Effector memory CD4-positive, alpha-beta T cell (primary cell): ENCODE data around the gene FOXP1.

Experiments used
- DNase-seq, 3 donors: peaks; one replicate each; pipeline ENCODE4 v3.0.0-alpha.2; 2020
- H3K27ac ChIP-seq: 2 replicates; pipeline ENCODE4 v1.7.0; 2013; ENCODE audit warnings: mild to moderate bottlenecking, low read length, moderate library complexity; ENCODE audit not compliant: insufficient read depth, poor library complexity, severe bottlenecking
- H3K27me3 ChIP-seq: replicated peaks from 2 replicates; pipeline ENCODE4 v1.7.0; 2013; ENCODE audit warnings: mild to moderate bottlenecking, low read length; ENCODE audit not compliant: insufficient read depth, control insufficient read depth, poor library complexity, severe bottlenecking
- H3K36me3 ChIP-seq: 2 replicates; pipeline ENCODE4 v1.7.0; 2013; ENCODE audit warnings: mild to moderate bottlenecking, low read length, moderate library complexity; ENCODE audit not compliant: control insufficient read depth, insufficient read depth
- H3K4me1 ChIP-seq: 2 replicates; pipeline ENCODE4 v1.7.0; 2013; ENCODE audit warnings: low read length, mild to moderate bottlenecking; ENCODE audit not compliant: control insufficient read depth, insufficient read depth, poor library complexity, severe bottlenecking
- H3K4me3 ChIP-seq: 2 replicates; pipeline ENCODE4 v1.7.0; 2013; ENCODE audit warnings: low read length, low read depth, mild to moderate bottlenecking; ENCODE audit not compliant: insufficient read depth, poor library complexity, severe bottlenecking
- H3K9me3 ChIP-seq: 2 replicates; pipeline ENCODE4 v1.7.0; 2013; ENCODE audit warnings: mild to moderate bottlenecking, low read length, moderate library complexity; ENCODE audit not compliant: control insufficient read depth

FOXP1 gene

DNA sequence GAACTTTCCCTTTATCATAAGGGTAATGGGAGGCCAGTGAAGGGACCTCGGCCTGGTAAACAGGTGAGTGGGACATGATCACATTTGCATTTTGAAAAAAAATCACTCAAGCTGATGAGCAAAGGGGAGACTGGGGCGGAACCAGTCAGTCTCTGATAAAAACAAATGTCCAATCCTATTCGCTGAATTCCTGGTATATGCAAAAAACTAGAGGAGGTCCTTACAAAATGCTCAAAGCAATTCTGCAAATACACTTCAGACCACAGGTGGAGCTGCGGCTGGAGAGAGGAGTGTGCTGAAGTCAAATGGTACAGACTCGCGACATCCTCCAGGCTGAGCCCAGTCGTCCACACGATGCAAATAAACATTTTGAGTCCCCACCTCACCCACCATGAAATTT is 166.7 kb downstream of the FOXP1 start:
- no peaks in the 10 kb centered on the region for H3K27me3 ChIP-seq
- no peaks in the 10 kb centered on the region for H3K9me3 ChIP-seq
- H3K4me3 ChIP-seq: no peak overlapping the region
- no peak for DNase-seq
- peak overlapping the region; percentile 35 for H3K27ac ChIP-seq
- peaks cover 37% of the 10 kb centered on the region for H3K4me1 ChIP-seq
- no peaks in the 10 kb centered on the region for H3K36me3 ChIP-seq

DNA sequence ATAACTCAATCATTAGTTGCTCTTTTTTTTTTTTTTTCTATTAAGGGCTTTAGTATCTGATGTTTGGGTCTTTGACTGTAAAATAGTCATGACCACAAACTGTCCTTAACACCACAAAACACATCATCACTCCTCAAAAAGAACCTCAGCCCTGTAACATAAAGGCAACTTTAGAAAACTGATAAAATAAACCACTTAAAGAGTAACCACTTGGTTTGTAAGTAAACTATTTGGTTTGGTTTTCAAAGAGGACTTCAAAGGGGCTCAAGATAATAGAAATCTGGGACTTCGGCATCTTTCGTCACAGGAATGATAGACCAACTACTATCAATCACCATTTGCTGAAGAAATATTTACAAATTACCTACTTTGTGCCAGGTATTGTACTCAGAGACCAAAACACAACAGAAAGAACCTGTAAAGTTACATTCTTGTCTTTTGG is 167.8 kb downstream of the FOXP1 start:
- Histone ChIP-seq H3K4me1 (peaks cover 34% of the 10 kb centered on the region), H3K36me3 (no peaks in the 10 kb centered on the region), H3K9me3 (no peaks in the 10 kb centered on the region), H3K27me3 (no peaks in the 10 kb centered on the region), H3K27ac (peak overlapping the region; percentile 35), H3K4me3 (no peak overlapping the region)
- DNase-seq: no peak

DNA sequence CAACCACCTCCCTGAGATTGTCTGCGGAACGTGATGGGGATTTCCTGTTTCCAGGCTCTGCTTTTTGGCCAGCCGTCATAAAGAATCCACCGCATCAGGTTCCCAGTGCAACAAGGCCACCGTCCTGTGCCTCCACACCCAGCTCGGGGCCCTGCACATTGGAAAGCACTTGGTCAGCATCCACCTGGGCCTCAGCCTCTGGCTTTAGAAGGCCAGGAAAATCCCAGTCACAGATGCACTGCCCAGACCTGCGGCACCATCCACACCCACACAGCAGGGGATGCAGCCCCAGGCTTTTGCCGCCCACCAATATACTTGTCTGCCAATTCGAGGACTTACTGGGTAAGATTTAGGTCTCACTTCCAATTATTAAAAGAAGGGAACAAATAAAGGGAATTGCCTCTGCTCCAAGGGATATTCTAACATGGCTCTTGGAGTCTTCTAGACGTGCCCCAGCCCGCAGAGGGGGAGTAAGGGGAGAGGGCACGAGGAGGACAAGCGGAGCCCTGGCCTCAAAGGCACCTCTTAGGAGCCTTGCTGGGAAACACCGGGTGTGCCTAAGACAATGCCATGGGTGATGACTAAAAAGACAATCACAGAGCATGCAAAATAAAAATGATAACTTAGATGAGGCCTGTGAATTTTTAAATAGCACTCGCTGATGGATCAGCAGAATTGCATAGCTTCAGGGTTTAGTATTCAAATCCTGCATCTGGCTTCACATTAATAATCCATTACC is 169.2 kb downstream of the FOXP1 start:
- H3K36me3 ChIP-seq: no peaks in the 10 kb centered on the region
- no peak for DNase-seq
- no peaks in the 10 kb centered on the region for H3K9me3 ChIP-seq
- H3K4me1 ChIP-seq: peaks cover 34% of the 10 kb centered on the region
- H3K27ac ChIP-seq: no peak overlapping the region
- H3K4me3 ChIP-seq: no peak overlapping the region
- H3K27me3 ChIP-seq: no peaks in the 10 kb centered on the region

DNA sequence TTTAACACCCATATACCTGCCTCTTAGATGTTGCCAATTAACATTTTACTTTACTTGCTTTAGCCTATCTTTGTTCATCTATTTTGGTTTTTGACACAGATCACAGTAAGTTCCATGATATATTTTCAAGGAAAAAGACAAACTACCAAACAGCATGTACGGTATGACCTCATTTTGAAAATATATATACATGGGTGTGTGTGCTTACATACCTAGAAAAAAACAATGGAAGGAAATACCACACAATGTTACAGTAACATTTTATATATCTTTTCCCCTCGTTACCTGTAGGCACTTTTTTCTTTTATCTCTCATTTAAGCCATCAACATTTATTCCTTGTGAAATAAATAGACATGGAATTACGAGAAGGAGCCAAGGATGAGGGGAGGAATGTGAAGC is 170.0 kb downstream of the FOXP1 start:
- Histone ChIP-seq H3K27ac (no peak overlapping the region), H3K9me3 (no peaks in the 10 kb centered on the region), H3K27me3 (no peaks in the 10 kb centered on the region), H3K36me3 (no peaks in the 10 kb centered on the region), H3K4me3 (no peak overlapping the region), H3K4me1 (peaks cover 34% of the 10 kb centered on the region)
- no peak for DNase-seq

DNA sequence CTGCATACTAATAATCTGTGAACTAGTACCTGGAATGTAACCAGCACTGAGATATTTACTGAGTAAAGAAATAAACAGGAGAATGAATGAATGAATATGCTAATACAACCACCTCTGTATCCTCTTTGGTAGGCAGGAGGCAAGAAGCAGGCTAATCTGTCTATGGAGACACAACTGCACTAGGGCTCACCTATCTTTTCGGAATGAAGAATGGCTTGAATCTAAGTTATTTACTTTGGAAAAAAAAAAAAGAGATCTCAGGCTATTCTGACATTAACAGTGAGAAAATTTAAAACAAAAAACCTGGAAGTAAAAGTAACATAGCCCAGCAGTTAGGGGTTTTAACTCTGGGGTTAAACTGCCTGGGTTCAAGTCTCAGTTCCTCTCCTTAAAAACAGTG is 174.2 kb downstream of the FOXP1 start:
- Histone ChIP-seq H3K27ac (no peak overlapping the region), H3K9me3 (no peaks in the 10 kb centered on the region), H3K36me3 (no peaks in the 10 kb centered on the region), H3K4me3 (no peak overlapping the region), H3K4me1 (peaks cover 6% of the 10 kb centered on the region), H3K27me3 (no peaks in the 10 kb centered on the region)
- DNase-seq: no peak

DNA sequence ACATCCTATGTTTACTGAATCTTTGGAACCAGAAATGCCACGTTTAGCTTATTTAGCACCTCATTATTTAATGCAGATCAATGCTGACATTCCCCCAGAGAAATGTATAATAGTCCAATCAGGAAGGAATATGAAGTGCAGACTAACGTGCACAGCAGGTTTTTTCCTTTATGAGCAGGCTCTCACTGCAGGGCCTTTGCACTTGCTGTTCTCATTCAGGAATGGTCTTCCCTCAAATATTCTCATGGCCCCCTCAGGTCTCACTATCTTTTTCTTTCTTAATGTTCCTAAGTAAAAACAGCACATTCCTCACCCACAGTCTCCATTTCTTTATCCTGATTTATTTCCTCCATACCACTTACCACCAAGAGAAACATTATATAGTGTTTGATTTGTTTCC is 174.6 kb downstream of the FOXP1 start:
- no peaks in the 10 kb centered on the region for H3K9me3 ChIP-seq
- no peak for DNase-seq
- H3K4me1 ChIP-seq: peaks cover 4% of the 10 kb centered on the region
- H3K4me3 ChIP-seq: no peak overlapping the region
- no peak overlapping the region for H3K27ac ChIP-seq
- no peaks in the 10 kb centered on the region for H3K36me3 ChIP-seq
- H3K27me3 ChIP-seq: no peaks in the 10 kb centered on the region

DNA sequence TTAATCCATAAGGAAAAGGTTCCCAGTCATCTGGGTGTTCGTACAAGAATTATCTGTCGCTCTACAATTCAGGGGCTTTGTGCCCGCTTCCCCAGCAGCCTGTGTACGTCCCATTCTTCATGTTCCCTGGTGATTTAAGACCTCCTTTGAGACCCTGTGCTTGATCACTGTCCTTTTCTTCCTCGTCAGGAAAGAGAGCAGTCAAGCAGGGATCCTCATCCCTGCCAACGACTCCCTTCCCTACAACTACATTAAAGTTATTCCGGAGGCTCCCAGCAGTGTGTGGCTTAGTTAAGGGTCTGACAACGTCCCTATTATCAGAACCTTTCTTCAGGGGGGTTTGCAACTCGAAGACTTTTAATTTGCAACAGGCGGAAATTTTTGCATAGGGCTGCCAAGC is 175.7 kb downstream of the FOXP1 start:
- no peaks in the 10 kb centered on the region for H3K27me3 ChIP-seq
- no peak overlapping the region for H3K4me3 ChIP-seq
- H3K9me3 ChIP-seq: no peaks in the 10 kb centered on the region
- H3K4me1 ChIP-seq: no peaks in the 10 kb centered on the region
- H3K36me3 ChIP-seq: no peaks in the 10 kb centered on the region
- DNase-seq: no peak
- no peak overlapping the region for H3K27ac ChIP-seq

DNA sequence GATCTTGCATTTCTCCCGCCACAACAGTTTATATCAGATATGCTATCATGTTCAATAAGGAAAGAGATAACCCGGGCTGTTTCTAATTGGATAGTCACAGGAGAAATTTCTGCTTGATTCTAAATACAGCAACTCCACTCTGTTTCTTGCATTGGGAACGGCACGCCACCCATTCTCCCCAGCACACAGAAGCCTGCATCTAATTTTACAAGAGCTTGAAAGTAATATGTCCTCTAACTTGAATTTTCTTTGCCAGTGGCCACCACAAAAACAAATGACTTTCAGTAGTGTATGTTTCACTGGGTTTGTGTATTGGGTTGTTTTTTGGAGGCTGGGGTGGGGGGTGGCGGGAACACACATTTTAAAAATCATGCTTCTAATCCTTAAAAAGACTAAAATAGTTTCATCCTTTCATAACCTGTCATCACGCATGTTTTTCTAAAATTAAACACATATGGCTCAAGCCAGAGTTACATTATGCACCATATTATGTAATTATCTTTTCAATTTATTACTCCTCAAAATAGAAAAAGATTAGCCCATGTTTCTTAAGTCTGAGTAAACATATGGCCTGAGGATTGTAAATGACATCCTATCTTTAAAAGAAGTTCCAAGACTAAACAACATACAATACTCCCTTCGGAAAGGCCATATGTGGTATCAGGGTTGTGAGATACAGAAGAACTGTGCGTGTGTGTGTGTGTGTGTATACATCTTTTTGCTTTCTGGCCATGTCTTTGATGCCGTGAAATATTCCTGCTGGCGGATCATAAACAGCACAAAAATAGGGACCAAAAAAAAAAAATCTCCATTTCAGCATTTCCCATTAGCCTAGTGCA is 176.3 kb downstream of the FOXP1 start:
- Histone ChIP-seq H3K27me3 (no peaks in the 10 kb centered on the region), H3K4me1 (no peaks in the 10 kb centered on the region), H3K9me3 (no peaks in the 10 kb centered on the region), H3K36me3 (no peaks in the 10 kb centered on the region), H3K4me3 (no peak overlapping the region), H3K27ac (no peak overlapping the region)
- DNase-seq: no peak

DNA sequence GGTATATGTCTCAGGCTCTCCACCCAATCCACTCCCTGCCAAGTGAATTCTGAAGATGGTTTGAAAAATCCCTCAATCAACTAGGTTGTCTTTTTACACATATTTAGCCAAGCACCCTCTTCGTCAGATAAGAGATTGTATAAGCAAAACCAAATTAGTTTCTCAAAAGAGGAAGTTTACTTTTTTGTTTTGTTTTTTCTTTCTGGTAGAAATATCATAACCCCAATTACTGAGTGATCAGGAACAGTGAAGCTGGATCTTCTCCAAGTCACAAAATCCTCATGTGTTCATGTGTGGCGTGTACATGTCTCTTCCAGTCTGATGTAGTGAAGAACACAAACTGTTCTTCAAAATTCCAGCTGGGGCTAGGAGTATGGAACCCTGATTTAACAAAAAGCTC is 180.6 kb downstream of the FOXP1 start:
- no peak overlapping the region for H3K4me3 ChIP-seq
- no peak overlapping the region for H3K27ac ChIP-seq
- H3K36me3 ChIP-seq: no peaks in the 10 kb centered on the region
- no peaks in the 10 kb centered on the region for H3K27me3 ChIP-seq
- no peaks in the 10 kb centered on the region for H3K9me3 ChIP-seq
- no peak for DNase-seq
- H3K4me1 ChIP-seq: peaks cover 8% of the 10 kb centered on the region

DNA sequence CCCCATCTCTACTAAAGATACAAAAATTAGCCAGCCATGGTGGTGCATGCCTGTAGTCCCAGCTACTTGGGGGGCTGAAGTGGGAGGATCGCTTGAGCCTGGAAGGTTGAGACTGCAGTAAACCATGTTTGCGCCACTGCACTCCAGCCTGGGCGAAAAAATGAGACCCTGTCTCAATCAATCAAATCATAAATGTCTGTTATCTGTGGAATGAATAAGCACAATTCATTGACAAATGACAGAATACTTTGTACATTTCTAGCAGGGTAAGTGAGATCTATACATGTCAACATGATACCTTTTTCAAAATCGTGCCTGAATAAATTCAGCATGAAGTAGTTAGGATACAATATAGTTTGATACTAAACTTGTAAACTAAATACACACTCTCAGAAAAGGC is 181.2 kb downstream of the FOXP1 start:
- H3K27me3 ChIP-seq: no peaks in the 10 kb centered on the region
- no peak overlapping the region for H3K4me3 ChIP-seq
- H3K27ac ChIP-seq: no peak overlapping the region
- no peaks in the 10 kb centered on the region for H3K36me3 ChIP-seq
- DNase-seq: no peak
- peaks cover 11% of the 10 kb centered on the region for H3K4me1 ChIP-seq
- no peaks in the 10 kb centered on the region for H3K9me3 ChIP-seq
